MV-4-11 (cell line): ENCODE data around the gene HELZ2.
A peak's percentile ranks its signal among the peaks of the same experiment; 100 is the strongest.
"Not testable (repeated sequence)": the region's sequence is repeated elsewhere in the genome, so short reads cannot be mapped to it uniquely, and the experiment has no call there.

Source experiments
- DNase-seq: peaks from one replicate; lab custom pipeline; 2025; lab: John Stamatoyannopoulos, UW

The HELZ2 gene

DNA sequence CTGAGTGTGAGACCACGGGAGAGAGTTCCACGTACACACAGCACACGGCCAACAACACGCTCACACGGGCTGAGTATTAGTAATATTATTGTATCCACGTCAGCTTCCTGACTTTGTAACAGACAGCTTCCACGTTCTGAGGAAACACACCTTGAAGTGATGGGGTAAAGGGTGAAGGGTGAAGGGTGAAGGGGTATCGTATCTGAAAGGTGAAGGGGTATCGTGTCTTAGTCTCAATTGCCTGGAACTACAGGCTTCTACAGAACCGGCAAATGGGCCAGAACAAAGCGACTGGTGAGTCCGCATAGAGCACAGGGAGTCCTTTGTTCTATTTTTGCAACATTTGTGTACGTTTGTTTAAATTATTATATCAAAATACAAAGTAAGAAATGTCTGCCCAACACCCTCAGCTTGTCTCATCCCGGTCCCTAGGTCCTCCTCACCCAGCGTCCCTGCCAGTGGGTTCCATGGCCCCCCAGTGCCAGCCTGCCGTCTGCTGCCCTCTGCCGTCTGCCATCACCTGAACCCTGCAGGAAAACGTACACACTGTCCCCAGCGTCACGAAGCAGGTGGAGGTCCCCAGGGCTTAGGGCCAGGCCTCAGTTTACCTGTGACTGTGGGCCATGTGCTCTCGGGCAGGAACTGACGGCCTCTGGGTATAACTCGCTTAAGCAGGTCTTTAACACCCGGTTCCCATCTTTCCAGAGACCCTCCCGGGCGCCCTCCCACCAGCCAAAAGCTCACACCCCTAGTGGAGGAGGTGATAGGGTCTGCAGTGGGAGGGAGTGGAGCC, 4.4 kb upstream of the HELZ2 start:
- DNase-seq: no peak

DNA sequence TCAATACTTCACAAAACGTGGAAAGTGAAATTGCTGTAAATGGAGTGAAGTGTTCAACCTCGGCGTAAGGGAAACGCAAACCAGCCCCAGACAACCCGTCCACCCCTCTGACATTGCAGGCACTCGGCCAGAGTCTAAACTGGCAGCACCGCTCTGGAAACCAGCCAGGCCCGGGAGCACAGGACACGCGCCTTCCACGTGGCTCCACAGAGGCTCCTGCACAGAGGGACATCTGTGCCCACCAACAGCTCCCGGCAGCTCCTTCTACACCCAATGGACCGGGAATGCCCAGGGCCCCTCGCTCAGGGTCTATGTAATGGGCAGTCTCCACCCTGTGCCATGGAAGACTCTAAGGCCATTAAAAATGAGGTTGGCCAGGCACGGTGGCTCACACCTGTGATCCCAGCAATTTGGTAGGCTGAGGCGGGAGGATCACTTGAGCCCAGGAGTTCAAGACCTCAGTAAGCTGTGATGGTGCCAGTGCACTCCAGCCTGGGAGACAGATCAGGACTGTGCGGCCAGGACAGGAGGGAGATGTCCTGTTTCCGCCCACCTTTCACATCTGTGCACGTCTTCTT, 3.4 kb upstream of the HELZ2 start:
- no peak for DNase-seq

DNA sequence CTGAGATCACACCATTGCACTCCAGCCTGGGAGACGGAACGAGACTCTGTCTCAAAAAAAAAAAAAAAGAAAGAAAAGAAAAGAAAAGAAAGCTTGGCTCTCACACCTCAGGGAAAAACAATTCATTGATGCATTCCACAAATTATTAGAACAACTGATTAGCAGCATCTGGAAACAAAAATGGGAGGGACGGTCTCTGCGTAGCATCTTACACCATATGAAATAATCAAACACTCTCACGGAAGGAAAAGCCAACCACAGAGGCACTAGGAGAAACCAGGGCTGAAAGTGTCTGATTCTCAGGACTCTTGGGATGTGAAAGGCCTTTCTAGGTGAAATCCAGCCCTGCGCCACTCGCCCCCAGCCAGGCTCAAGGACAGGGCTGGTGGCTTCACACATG, 2.3 kb upstream of the HELZ2 start:
- DNase-seq: no peak

DNA sequence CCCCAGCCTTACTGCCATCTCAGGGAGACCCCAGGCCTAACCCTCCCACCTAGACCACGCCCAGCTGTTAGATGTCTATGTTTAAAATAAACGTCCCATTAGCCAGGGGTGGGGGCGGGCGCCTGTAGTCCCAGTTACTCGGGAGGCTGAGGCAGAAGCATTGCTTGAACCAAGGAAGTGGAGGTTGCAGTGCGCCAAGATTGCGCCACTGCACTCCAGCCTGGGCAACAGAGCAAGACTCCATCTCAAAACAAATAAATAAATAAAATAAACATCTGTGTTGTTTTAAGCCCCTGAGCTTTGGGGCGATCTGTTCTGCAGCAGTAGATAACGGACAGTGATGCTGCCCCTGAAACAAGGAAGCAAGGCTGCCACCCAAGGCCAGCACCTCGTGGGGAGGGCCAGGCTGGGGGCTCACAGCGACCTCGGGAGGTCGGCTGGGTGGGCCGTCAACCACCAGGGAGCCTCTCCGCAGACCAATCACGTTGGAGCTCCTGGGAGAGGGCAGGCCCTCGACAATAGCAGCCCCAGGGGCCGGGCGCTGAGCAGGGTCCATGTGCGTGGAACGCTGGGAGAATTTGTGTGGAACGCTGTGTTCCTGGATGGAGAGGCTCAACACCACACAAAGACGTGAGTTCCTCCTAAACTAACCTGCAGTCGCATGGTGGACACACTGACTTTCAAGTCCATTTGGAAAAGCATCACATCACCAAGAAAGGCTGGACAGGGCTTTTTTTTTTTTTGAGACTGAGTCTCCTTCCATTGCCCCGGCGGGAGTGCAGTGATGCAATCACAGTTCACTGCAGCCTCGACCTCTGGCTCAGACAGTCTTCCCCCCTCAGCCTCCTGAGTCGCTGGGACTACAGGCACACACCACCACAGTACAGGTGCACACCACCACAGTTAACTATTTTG, 1.0 kb upstream of the HELZ2 start:
- DNase-seq: peak; percentile 11

DNA sequence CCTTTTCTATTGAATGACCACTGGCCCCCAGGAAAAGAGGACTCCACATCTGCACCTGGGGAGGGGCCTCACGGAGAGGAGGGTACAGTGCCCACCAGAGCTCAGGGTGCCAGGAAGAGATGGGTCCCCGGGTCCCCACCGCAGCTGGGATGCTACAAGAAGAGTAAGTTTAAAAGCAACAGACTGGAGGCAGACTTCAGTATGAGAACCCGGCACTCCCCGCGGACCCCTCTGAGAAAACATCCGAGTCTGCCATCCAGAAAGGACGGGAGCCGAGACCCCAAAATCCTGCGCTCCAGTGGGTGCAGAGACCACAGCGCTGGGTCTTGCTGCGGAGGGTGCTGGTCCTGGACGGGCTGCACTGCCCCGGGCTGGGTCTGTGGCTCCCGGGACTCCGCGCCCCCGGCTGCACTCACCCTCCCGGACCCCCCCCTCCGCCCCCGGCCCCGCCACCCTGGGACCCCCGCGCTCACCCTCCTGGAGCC, 350 bp downstream of the HELZ2 start:
- DNase-seq: no peak

DNA sequence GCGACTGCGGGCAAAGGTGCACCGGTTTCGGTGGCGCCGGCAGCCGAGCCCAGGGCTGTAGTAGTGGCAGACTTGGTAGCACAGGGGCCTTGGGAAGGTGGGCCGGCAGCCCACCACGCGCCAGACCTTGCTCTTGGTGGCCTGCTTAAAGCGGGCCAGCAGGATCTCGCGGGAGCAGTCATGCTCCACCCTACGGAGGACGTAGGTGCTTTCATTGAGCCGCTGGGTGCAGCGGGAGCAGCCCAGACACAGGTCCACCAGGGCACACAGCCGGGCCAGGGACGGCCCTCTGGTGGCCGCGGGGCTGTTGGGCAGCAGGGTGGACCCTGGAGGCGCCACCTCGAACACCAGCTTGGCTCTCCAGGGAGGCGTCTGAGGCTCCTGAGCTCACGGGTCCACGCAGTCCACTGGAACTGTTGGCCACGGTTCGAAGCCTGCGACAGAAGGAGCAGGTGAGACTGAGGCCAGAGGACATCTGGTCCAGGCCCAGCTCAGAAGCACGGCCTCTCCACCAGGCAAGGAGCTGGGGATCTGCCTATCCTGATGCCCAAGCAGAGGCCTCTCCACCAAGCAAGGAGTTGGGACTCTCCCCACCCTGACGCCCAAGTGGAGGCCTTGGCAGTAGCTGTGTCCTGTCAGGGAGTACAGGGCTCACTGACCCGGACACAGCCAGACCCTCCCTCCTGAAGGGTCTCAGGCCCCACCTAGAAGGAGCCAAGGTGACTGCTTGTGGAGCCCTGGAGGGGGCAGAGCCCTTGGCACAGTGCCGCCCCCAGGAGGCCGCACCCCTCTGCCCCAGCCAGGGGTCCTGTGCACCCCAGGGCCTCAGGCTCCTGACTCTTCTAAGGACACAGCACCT, 1.0 kb downstream of the HELZ2 start:
- no peak for DNase-seq

DNA sequence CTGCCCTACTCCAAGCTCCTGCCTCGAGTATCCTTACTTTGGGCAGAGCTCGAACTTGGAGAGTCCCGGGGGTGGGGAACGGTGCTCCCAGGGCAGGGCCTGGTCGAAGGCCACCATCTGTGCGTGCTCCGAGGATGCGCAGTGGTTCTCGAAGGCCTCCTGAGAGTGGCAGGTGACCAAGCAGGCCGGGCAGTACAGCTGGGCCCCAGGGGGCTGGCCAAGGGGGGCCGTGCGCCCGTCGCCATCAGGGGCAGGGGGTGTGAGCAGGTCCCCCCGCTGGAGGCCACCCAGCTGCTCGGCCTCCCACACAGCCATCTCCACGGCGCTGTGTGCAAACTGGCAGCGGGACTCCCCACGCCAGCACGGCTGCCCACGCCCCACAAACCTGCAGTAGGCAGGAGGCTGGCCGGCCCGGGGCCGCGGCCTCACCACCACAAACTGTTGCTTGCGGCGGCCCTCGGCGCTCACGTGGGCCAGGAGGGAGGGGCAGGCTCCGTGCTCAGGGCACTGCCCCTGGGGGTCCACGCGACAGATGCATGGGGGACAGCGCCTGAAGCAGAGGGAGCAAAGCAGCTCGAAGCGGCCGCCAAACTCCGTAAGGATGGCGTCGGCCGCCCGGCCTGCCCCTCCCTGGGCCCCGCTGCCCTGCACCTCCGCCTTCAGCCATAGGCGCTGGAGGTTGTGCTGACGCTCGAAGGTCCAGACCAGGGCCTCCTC, 1.8 kb downstream of the HELZ2 start:
- DNase-seq: no peak

DNA sequence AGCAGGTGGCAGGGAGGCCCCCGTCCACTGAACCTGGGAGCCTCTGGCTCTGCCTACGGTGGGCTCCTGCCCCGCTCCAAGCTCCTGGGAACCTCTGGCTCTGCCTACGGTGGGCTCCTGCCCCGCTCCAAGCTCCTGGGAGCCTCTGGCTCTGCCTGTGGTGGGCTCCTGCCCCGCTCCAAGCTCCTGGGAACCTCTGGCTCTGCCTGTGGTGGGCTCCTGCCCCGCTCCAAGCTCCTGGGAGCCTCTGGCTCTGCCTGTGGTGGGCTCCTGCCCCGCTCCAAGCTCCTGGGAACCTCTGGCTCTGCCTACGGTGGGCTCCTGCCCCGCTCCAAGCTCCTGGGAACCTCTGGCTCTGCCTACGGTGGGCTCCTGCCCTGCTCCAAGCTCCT, 3.0 kb downstream of the HELZ2 start:
- DNase-seq: not testable (repeated sequence)

DNA sequence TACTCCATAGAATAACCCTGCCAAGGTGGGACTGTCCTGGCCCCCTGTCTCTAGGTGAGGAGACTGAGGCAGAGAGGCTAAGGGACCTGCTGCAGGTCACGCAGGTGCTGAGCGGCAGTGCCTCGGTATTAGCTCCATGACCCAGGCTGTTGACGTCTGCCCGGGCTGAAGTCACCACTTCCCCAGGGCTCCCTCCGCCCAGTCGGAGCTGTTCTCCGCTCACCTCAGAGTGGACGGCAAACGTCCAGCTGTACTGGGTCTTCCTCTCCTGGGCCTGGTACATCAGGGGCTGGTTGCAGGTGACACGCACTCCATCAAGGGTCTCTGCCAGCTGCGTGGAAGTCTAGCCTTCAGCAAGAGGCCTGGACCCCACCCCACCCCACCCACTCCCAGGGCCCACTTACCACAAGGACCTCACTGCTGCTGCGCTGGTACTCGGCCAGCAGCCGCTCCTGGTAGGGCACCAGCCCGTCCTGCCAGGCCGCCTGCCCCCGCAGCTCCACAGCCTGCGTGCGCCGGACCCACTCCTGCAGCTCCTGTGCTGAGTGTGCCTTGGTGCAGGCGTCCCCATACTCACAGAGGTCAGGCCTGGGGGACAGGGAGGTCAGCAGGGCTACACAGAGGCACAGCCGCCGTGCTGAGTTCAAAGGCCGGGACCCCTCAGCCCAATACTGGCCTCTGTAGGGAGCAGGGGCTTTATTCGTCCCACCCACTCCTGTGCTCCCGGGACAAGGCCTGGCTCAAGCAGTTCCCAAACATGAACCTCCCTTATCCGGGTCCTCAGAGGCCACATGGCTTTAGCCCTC, 3.6 kb downstream of the HELZ2 start:
- no peak for DNase-seq

DNA sequence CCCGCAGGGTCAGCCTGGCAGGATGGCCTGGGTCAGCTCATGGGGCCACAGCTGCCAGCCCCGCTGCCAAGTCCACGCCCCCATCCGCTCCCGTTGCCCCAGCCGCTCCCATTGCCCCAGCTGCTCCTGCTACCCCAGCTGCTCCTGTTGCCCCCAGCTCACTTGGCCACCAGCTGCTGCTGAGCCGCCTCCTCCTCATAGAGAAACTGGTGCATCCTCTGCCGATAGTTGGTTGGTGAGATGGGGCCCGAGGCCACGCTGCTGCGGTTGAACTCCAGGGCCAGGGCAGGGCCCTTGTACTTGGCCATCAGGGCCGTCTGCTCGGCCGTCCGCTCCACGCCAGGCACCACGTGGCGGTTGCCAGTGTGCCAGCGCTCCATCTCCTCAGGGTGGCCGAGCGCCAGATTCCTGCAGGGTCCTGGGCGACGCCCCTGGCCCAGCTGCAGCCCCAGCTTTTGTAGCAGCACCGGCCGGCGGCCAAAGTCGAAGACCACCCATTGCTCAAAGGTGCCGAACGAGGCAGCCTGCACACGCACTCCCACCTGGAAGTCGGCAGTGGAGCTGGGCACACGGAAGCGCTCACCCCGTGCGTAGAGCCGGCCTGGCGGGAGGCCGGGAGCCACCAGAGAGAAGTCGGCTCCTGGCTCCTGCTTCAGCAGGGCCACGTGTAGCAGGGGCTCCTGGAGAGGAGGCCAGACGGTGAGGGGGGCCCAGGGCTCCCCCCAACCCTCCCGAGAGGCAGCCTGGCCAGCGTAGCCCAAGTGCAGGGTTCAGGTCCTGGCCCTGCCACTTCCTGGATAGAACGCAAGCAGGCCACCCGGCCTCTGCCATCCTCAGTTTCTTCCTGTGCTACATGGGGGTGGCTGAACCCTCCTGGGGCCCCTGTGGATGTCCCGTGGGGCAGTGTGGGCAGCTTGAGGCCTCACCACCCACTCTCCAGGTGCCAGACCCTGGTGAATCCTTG, 4.8 kb downstream of the HELZ2 start:
- peak; percentile 38 for DNase-seq

DNA sequence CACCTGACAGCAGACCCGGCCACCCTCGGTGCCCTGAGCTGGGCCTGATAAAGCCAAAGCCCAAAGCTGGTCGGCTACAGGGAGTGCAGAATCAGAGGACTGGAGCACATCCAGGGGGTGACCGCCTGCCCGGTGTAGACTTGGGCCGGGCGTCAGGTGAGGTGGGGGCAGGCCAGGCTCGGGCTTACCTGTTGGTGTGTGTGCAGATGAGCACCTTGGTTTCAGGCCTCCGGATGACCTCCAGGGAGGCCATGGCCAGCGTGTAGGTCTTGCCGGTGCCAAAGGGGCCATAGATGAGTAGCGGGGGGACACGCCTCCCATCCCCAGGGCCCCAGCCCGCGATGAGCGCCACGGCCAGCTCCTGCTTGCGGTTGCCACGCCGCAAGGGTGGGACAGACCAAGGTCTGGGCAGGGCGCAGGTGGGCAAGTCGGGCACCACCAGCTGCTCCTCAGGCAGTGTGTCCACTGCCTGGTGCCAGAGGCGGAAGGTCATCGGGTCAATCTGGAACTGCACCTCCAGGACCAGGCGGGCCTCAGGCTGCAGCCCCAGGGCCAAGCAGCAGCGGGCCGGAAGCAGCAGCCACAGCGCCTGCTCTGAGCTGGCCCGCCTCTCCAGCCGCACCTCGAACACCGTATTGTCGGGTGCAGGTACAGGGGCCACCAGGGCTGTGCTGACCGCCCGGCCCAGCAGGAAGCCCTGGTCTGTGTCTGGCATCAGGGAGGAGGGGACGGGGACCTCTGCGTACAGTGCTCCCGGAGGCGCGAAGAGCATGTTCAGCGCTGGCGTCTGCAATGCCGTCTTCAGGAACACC, 5.7 kb downstream of the HELZ2 start:
- peak; percentile 21 for DNase-seq

DNA sequence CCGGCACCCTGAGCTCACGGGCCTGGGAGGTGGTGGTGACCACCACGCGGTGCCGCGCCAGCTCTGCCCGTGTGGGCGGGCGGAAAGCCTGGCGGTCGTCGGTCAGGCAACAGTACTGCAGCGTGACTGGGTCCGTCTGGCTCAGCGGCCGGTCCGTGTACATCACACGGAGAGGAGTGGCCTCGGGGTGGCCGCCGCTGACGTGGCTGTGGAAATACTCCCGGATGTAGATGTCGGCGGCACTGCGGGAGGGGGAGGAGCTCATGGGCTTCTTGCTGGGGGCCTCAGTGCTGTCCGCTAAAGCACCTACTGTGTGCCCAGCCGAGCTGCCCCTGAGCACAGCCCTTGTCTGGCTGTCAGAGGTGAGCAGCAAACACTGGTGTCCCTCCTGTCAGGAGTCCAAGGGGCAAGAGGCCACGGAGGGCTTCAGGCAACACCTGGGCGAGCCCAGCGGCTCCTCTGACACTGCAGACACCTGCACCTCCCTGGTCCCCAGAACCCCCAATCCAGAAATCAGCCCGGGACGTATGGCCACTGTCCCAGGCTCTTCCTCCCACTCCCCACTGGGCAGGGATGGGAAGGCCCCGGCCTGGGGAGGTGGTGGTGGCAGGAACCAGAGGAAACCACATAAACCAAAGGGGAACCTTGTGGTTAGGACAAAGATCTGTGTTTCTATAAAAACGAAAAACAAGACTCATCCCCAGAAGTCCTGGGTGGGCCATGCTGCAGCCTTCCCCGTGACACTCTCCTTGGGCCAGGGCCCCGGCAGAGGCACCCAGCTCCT, 6.5 kb downstream of the HELZ2 start:
- peak; percentile 89 for DNase-seq

DNA sequence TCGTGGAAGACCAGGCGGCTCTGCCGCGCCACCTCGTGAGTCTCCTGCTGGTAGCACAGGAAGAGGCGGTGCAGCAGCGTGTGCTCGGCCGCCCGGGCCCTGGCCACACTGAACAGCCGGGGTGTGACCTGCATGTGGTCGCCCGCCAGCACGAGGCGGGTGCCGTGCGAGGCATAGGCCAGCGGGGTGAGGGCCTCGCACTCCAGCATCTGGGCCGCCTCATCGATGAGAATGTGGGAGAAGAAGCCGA, 7.0 kb downstream of the HELZ2 start:
- DNase-seq: no peak

DNA sequence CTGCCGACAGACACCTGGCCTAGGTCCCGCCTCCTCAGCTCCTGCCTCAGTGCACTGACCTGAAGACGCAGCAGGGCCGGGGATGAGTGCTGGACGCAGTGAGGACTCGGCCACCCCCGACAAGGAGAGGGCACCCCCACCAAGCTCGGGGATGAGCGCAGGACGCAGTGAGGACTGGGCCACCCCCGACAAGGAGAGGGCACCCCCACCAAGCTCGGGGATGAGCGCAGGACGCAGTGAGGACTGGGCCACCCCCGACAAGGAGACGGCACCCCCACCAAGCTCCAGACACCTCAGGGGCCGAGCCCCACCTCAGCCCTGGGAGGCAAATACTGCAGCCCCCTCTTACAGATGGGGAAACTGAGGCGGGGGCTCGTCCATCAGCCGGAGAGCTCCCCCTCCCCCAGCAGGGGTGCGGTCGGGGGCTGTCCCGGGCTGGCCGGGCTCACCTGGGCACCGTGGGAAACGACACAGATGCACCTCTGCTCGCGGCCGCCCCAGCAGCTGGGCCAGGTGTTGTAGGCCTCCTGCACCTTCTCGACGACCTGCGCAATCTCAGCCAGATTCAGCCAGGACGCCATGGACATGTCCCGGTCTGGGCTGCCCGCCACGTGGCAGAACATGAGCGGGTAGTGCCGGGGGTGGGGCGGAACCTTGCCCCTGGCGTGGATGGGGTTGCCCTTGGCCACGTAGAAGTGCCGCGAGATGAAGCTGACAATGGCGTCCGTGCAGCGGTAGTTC, 7.5 kb downstream of the HELZ2 start:
- no peak for DNase-seq

DNA sequence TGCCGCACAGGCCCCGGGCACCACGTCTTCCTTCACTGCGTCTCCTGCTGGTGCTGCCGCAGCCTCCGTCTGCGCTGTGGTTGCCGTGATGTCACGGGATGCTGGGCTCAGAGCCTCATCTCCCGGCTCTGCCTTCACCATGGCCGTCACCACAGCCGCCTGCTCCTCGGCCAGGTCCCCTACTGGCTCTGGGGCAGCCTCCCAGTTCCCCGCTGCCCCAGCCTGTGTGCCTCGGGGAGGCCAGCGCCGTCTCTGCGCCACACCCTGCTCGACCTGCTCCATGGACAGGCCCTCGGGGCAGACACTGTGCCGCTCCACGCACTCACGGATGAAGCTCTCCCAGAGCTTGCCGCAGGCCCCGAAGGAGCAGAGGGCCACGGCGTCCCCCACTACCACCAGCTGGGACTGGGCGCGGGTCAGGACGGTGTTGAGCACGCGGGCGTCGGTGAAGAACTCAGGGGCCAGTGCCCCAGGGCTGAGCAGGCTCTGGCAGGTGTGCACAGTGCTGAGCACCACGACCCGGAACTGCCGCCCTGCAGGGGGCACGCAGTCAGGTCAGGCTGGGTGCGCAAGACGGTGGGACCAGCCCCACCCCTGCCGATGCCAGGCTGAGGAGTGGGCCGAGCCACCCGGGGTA, 8.2 kb downstream of the HELZ2 start:
- DNase-seq: no peak

DNA sequence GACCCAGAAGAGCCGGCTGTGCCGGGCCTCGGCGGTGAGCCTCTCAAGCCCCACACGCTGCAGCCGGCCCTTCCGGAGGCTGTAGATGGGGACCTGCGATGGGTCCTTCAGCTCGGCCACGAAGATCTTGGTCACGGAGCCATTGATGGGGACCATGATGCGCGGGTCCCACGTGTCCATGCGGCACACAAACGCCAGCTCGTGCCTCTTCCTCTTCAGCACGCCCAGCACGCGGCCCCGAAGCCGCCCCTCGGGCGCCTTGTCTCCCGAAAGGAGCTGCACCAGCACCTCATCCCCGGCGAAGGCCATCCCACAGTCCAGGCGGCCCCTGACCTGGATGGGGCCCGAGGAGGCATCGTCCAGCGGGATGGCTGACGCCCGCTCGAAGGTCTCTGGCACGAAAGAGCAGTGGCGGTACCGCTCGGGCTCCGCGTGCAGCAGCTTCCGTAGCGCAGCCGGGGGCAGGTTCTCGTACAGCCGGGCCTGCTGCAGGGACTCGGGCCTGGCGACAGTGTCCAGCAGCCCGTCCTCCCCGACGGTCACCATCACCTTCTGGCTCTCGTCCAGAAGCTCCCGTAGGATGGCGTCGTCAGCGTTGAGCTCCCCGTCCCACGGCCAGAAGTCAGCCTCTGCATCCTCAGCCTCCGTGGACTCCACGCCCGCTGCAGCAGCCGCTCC, 8.9 kb downstream of the HELZ2 start:
- DNase-seq: no peak
